COR-L47 (cell line): ENCODE results near the gene GALM.
"Not testable (repeated sequence)": the region's sequence is repeated elsewhere in the genome, so short reads cannot be mapped to it uniquely, and the experiment has no call there.

ENCODE experiments used
- DNase-seq: peaks from one replicate; lab custom pipeline; 2025; lab: John Stamatoyannopoulos, UW

Gene GALM

GRCh38 chr2:38665854-38666555 is at the start of gene GALM:
Gene GALM, plus strand, starts transcription at chr2:38666114. Its CDS starts 48 bp downstream, at chr2:38666162.
- no peak for DNase-seq

GRCh38 chr2:38617301-38617700 is 48.6 kb upstream of the GALM start:
- no peak for DNase-seq

GRCh38 chr2:38619458-38620164 is 46.3 kb upstream of the GALM start:
- no peak for DNase-seq

- DNase-seq = no peak
Observed at GRCh38 chr2:38620282-38620977, 45.5 kb upstream of the GALM start.

GRCh38 chr2:38621018-38621417 is 44.9 kb upstream of the GALM start:
- no peak for DNase-seq

GRCh38 chr2:38622210-38622609 is 43.7 kb upstream of the GALM start:
- DNase-seq = no peak

GRCh38 chr2:38626326-38627035 is 39.4 kb upstream of the GALM start:
- DNase-seq = no peak

GRCh38 chr2:38627391-38627790 is 38.5 kb upstream of the GALM start:
- DNase-seq = no peak

GRCh38 chr2:38629684-38630083 is 36.2 kb upstream of the GALM start:
- DNase-seq = no peak

GRCh38 chr2:38631976-38632375 is 33.9 kb upstream of the GALM start:
- DNase-seq = no peak

GRCh38 chr2:38632980-38633379 is 32.9 kb upstream of the GALM start:
- no peak for DNase-seq

GRCh38 chr2:38633895-38634294 is 32.0 kb upstream of the GALM start:
- DNase-seq = no peak

- DNase-seq = no peak
Observed at GRCh38 chr2:38634684-38635083, 31.2 kb upstream of the GALM start.

GRCh38 chr2:38635139-38635538 is 30.8 kb upstream of the GALM start:
- DNase-seq = no peak

GRCh38 chr2:38636069-38636468 is 29.8 kb upstream of the GALM start:
- no peak for DNase-seq

GRCh38 chr2:38642373-38643017 is 23.4 kb upstream of the GALM start:
- DNase-seq = not testable (repeated sequence)

- no peak for DNase-seq
Observed at GRCh38 chr2:38643021-38643671, 22.8 kb upstream of the GALM start.

- not testable (repeated sequence) for DNase-seq
Observed at GRCh38 chr2:38643683-38644511, 22.0 kb upstream of the GALM start.

GRCh38 chr2:38648107-38648761 is 17.7 kb upstream of the GALM start:
- DNase-seq = no peak

- DNase-seq = no peak
Observed at GRCh38 chr2:38649176-38649728, 16.7 kb upstream of the GALM start.
